ENCODE results near the gene GALNT7.

Gene GALNT7

GRCh38 chr4:173301518-173302201 is 133.0 kb downstream of the GALNT7 start:
- POLR2A ChIA-PET, result no interaction called here
- TF ChIP-seq CTCF (IDR thresholded peaks at IDR 0.05; ENCODE audit: control extremely low read depth, extremely low read depth, low read depth, missing control alignments), result peak; percentile 58
- CTCF ChIA-PET, result interaction anchor here (0.6 to 5.5 kb wide), 76 partner anchors 11 to 471 kb away, joined by 3 to 86 read pairs (median 5); partner anchors contain the start of genes GALNT7 and HMGB2
- peak; percentile 36 for DNase-seq (ENCODE audit: extremely low spot score)

DNA sequence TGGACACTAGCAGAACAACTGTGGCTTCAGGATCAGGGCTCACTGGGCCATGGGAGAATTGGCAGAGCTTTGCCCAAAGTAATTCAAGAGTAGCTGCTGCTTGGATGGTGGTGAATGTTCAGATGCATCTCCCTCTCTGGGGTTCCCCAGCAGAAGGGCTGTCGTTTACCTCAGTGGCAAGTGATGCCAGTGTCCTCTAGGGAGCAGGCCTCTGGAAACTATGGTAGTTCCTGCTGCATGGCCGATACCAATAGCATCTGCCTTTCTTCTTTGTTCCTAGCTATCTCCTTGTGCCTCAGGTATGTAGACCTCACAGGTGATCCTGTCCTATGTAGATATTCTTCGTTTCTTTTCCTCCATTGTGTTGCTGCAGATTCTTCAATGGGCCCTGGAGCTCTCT is 139.2 kb downstream of the GALNT7 start:
- ChIA-PET POLR2A (no interaction called here), CTCF (interaction anchor here (0.8 to 4.5 kb wide), 10 partner anchors 9 to 294 kb away, joined by 3 to 20 read pairs (median 4); no protein-coding TSS in a partner anchor)
- no peak for DNase-seq (ENCODE audit: extremely low spot score)
- TF ChIP-seq CTCF (IDR thresholded peaks at IDR 0.05; ENCODE audit: control extremely low read depth, extremely low read depth, low read depth, missing control alignments), result no peak

- ChIA-PET POLR2A (no interaction called here), CTCF (interaction anchor here (6.5 kb wide), 1 partner anchor 11 kb away, joined by 84 read pairs; no protein-coding TSS in a partner anchor)
- no peak for TF ChIP-seq CTCF (IDR thresholded peaks at IDR 0.05; ENCODE audit: control extremely low read depth, extremely low read depth, low read depth, missing control alignments)
Observed at GRCh38 chr4:173311368-173311767, 142.8 kb downstream of the GALNT7 start.

GRCh38 chr4:173314715-173315114 is 146.1 kb downstream of the GALNT7 start:
- DNase-seq (ENCODE audit: extremely low spot score), result no peak
- no peak for TF ChIP-seq CTCF (IDR thresholded peaks at IDR 0.05; ENCODE audit: control extremely low read depth, extremely low read depth, low read depth, missing control alignments)
- CTCF ChIA-PET, result interaction anchor here (3.2 to 6.5 kb wide), 2 partner anchors 15 to 103 kb away, joined by 18 to 84 read pairs; no protein-coding TSS in a partner anchor
- POLR2A ChIA-PET, result no interaction called here

More at GRCh38 chr4:173311368-173311767, 142.8 kb downstream of the GALNT7 start:
- no peak for DNase-seq (ENCODE audit: extremely low spot score)

GRCh38 chr4:173316060-173316459 is 147.4 kb downstream of the GALNT7 start:
- POLR2A ChIA-PET, result no interaction called here
- DNase-seq (ENCODE audit: extremely low spot score), result no peak
- CTCF ChIA-PET, result interaction anchor here (0.8 to 12.0 kb wide), 7 partner anchors 8 to 100 kb away, joined by 3 to 201 read pairs (median 5); no protein-coding TSS in a partner anchor
- TF ChIP-seq CTCF (IDR thresholded peaks at IDR 0.05; ENCODE audit: control extremely low read depth, extremely low read depth, low read depth, missing control alignments), result no peak

DNA sequence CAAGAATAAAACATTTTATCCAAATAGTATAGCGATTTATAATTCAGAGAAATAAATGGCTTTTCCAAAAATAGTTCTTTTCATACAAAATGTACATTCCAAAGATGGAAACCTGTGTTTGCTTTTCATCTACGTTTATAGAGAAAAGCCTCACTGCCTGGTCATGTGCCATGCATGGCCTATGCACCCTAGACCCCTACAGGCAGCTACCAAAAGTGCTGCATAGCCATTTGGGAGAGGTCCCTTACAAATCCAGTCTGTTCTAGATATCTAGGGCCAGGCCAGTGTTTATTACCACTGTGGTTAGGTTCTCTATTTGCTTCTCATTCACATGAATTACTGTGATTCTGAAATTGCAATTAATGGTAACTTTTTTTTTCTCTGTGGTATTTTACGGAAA is 148.4 kb downstream of the GALNT7 start:
- TF ChIP-seq CTCF (IDR thresholded peaks at IDR 0.05; ENCODE audit: control extremely low read depth, extremely low read depth, low read depth, missing control alignments), result peak; percentile 6
- no peak for DNase-seq (ENCODE audit: extremely low spot score)
- POLR2A ChIA-PET, result no interaction called here
- CTCF ChIA-PET, result interaction anchor here (1.0 to 12.0 kb wide), 6 partner anchors 9 to 99 kb away, joined by 3 to 201 read pairs (median 8); partner anchors contain the start of gene HMGB2
